ENCODE results near the gene SPATC1L.

Gene SPATC1L

DNA sequence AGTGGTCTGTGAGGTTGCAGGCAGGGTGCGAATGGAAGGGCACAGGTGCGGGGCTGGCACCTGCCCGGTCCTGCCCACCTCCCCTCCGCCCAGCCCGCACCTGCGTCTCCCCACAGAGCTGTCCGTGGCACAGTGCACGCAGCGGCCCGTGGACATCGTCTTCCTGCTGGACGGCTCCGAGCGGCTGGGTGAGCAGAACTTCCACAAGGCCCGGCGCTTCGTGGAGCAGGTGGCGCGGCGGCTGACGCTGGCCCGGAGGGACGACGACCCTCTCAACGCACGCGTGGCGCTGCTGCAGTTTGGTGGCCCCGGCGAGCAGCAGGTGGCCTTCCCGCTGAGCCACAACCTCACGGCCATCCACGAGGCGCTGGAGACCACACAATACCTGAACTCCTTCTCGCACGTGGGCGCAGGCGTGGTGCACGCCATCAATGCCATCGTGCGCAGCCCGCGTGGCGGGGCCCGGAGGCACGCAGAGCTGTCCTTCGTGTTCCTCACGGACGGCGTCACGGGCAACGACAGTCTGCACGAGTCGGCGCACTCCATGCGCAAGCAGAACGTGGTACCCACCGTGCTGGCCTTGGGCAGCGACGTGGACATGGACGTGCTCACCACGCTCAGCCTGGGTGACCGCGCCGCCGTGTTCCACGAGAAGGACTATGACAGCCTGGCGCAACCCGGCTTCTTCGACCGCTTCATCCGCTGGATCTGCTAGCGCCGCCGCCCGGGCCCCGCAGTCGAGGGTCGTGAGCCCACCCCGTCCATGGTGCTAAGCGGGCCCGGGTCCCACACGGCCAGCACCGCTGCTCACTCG is 52.2 kb downstream of the SPATC1L start:
- no peak for DNase-seq (ENCODE audit: low read depth in 2 of 2)

DNA sequence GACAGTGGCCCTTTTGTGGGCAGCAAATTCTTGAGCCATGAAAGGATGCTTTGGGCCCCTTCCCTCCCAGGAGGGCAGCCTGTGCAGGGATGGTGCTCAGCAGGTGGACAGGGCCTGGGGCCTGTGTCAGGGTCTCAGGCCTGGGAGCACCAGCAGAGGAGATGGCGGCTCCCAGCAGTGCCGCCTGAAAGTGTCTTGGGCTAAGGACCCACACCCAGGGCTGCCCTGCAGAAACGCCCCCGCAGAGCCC is 52.7 kb downstream of the SPATC1L start:
- DNase-seq (ENCODE audit: low read depth in 2 of 2), result no peak

DNA sequence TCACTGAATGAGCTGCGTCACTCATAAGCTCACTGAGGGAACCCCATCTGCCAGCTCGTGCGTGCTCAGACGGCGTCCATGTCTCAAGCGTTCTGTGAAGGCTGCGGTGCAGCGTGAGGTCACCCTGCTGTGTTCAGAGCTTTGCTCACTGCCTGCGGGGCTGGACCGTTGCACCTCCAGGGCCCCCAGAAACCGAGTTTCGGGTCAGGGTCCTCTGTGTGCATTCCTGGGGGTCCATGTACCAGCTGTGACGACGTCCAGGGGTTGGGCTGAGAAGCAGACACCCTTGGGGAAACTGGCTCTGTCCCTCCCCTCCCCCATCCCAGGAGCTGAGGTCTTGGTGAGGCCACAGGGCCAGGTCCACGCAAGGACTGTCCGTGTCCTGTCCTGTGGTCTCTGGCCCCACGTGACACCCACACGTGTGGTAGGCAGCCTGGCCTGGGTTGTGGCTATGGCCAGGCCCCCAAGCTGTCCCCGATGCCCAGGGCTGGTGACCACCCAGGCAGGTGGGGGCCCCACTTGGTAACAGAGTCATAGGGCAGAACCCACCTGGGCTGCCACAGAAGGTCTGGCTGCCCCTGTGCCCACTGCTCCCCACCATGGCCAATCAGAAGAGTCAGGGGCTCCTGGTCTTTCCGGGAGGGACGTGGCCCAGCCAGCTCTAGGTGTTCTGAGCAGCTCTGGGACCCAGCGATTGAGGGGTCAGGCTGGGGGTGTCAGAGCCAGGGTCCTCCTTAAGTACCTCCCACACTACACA is 53.2 kb downstream of the SPATC1L start:
- no peak for DNase-seq (ENCODE audit: low read depth in 2 of 2)

DNA sequence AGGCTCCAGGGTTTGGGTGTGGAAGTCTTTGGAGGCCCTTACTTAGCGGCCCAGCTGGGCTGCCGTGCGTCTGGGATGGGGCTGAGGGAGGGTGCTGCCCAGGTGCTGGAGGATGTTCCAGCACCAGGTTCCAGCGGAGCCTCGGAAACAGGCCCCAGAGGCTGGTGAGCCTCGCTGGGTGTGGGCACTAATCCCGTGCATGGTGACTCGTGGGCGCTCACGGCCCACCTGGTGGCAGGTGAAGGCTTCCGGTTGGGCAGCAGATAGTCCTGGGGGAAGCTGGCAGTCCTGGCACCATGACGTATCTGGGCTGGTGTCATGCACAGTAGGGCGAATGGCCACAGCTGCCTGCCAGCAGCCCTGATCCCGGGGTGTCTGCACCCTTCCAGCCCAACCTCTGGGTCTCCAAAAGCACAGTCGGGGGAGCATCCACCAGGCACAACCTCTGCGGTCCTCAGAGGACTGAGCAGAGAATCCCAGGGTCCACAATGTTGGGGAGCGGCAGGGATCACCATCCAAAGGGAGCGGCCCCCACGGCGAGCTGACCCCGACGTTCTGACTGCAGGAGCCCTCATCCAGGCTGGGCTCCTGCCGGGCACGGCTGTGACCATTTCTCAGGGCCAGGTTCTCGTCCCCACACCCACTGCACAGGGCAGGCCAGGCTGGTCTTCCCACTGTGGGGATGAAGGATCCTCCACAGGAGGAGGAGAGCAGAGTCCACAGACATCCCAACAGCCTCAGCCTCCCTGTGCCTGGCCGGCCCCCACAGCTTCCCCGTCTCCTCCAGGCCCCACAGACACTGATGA is 54.2 kb downstream of the SPATC1L start:
- no peak for DNase-seq (ENCODE audit: low read depth in 2 of 2)

DNA sequence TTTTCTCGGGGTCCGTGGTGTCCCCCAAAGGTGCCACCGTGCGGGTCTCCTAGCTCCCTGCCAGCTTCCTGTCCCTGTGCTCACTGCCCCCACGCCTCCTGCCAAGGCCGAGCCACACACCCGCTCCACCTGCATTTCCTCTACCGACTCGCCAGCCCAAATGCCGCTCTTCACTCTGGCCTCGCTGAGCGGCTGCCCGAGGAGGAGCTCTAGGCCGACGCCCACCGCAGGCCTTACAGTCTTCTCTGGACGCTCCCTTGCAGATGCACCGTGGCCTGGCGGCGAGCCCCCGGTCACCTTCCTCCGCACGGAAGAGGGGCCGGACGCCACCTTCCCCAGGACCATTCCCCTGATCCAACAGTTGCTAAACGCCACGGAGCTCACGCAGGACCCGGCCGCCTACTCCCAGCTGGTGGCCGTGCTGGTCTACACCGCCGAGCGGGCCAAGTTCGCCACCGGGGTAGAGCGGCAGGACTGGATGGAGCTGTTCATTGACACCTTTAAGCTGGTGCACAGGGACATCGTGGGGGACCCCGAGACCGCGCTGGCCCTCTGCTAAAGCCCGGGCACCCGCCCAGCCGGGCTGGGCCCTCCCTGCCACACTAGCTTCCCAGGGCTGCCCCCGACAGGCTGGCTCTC is 55.2 kb downstream of the SPATC1L start:
- DNase-seq (ENCODE audit: low read depth in 2 of 2), result no peak

DNA sequence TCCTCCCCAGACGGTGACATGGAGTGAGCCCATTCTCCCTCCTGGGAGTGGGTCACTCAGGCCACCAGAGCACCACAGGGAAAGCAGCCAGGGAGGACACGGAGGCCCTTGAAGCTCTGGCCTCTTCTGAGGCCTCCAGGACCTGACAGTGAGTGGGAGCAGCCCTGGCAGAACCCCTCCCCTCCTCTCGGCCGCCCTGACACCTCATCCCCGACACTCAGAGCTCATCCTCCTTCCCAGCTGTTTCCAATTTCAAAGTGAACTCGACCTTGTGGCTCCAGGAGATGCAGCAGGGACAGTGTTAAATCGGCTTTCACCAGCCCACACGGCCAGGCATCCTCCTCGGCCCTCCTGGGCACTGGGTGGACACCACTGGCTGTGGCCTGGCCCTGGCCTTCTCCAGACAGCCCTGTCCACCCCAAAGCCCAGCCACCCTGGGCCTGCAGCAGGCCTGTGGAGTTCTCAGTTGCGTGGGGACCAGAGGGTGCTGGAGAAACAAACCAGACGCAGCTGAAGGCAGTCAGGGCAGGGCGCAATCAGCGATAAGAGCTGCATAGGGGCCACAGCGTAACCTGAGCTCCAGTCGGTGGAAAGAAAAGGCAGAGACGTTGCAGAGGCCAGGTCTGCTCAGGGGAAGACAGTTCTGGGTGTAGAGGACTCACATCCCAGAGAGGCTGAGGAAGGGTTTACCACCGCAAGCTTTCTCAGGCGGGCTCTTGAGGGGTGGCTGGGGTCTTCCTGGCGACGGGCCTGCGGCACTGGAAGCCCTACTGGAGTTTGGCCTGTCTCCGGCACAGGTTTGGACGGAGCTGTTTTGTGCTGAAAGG is 55.9 kb downstream of the SPATC1L start:
- no peak for DNase-seq (ENCODE audit: low read depth in 2 of 2)

DNA sequence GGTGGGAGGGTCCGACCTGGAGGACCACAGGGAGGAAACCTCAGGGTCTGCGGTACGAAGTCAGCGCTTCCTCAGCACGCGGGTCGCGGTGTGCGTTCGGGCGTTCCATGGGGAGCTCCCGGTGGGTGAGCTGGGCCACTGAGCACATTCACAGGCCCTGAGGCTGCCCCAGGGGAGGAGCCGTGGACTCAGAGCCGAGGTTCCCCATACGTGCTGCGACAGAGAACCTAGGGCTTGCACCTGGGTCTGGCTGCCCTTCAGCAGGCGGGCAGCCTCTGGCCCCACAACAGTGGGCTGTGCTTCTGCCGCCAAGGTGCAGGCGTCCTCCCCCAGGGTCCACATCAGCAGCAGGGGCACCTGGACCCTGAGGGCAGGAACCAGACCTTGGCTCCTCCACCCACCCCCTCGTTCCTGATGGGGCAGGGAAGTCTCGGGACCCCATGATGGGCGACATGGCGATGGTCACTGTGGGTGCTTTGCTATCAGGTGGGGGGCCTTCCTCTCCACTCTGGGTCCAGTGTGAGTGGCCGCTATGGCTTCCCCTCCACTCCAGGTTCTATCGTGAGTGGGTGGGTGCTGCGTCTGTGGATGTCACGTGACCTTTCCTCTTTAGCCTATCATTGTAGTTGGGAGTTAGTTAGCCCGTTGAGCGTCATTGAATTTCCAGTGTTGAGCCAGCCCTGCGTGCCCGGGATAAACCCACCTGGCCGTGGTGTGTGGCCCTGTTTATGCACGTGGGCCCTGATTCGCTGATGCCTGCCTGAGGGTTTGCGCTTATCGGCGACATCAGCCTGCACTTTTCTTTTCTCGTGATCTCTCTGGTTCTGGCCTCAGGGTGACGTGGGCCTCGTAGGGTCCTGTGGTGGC is 56.8 kb downstream of the SPATC1L start:
- DNase-seq (ENCODE audit: low read depth in 2 of 2), result no peak

DNA sequence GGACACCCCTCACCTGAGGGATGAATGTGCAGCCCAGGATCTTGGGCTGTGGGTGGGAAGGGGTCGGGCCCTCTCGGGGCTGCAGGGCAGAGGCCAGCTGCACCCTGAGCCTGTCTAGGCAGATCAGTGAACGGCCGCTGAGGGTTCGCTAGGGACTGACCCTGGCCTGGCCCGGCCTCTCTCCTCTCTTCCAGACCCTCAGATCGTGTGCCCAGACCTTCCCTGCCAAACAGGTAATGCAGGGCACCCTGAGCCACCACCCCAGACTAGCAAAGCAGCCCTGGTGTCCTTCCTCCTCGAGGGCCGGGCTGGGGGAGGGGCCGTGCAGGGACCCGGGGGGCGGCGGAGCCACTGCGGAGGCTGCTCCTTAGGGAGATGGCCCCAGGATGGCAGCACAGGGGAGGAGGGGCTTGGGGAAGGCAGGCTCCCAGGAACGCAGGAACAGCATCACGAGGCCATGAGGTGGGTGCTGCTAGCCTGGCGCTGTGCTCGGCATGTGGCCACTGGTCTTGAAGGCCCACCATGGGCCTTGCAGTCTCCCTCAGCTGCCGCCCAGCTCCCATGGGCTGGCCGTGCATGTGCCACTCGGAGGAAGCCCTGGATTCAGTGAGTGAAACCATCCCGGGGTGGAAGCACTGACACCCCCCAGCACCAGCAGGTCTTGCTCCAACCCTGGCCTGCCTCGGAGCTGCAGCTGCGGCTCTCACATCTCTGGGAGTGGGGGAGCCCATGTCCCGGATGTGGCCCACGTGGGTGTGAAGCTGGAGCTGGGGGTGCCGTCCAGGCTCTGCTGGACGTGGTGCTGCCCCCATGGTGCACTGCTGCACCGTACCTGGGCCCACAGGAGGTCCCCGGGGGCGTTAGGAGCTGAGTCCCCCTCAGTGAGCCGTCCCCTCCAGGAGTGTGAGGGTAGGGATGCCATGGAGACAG is 57.7 kb downstream of the SPATC1L start:
- DNase-seq (ENCODE audit: low read depth in 2 of 2), result no peak

DNA sequence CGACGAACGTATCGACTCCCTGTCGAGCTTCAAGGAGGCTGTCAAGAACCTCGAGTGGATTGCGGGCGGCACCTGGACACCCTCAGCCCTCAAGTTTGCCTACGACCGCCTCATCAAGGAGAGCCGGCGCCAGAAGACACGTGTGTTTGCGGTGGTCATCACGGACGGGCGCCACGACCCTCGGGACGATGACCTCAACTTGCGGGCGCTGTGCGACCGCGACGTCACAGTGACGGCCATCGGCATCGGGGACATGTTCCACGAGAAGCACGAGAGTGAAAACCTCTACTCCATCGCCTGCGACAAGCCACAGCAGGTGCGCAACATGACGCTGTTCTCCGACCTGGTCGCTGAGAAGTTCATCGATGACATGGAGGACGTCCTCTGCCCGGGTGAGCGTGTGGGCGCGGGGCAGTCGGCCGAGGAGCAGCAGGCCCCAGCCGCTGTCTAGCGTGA is 58.4 kb downstream of the SPATC1L start:
- DNase-seq (ENCODE audit: low read depth in 2 of 2), result no peak

DNA sequence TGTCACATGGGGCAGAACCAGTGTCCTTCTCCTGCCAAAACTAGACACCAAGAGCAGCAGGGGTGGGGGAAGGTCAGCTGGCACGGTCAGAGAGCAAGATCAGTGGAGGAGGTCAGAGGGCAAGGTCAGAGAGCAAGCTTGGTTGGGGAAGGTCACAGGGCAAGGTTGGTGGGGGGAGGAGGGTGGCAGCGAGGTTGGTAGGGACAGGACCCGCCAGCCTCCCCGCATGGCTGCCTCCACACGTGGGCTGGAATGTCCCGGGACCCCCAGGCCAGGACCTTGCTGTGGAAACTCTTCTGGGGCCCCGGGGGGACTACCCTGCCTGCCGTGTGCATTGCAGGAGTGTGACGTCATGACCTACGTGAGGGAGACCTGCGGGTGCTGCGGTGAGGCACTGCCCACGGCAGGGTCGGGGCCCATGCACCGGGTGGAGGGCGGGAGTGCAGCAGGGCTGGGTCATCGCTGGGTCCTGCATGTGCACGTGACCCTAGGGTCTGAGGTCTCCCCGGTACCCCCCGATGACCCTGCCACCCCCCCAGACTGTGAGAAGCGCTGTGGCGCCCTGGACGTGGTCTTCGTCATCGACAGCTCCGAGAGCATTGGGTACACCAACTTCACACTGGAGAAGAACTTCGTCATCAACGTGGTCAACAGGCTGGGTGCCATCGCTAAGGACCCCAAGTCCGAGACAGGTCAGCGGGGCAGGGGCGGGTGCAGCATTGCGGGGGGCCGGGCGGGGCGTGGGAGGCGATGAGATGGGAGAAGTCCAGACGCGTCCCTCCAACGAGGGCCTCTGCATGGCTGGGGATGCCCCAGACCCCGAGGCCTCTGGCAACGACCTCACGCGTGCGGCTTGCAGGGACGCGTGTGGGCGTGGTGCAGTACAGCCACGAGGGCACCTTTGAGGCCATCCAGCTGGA is 59.1 kb downstream of the SPATC1L start:
- DNase-seq (ENCODE audit: low read depth in 2 of 2), result no peak

DNA sequence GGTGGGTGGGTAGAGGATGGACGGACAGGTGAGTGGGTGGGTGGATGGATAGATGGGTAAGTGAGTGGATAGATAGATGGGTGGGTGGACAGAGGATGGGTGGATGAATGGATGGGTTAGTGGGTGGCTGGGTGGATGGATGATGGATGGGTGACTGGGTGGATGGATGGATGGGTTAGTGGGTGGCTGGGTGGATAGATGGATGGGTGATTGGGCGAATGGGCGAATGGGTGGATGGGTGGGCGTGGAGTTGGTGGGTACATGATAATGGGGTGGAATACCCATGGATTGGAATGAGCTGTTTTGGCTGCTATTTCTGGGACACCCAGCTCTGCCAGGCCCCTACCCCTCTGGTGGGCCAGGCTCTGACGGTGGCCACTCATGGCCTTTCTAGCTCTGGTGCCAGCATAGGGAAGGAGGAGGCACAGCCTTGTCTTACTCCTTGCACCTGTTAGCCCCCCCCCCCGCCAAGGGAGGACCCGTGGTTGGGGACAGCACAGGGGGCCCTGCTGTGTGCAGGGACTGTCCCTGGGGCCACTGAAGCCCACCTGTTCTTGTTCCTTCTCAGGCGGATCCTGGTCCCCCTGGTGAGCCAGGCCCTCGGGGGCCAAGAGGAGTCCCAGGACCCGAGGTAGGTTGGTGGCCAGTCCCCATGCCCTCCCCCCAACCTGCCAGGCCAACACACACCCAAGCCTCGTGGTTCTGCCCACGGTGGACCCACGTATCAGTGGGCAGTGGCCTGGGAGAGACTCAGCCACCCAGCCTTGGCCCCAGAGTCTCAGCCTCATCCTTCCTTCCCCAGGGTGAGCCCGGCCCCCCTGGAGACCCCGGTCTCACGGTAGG is 60.0 kb downstream of the SPATC1L start:
- DNase-seq (ENCODE audit: low read depth in 2 of 2), result no peak

DNA sequence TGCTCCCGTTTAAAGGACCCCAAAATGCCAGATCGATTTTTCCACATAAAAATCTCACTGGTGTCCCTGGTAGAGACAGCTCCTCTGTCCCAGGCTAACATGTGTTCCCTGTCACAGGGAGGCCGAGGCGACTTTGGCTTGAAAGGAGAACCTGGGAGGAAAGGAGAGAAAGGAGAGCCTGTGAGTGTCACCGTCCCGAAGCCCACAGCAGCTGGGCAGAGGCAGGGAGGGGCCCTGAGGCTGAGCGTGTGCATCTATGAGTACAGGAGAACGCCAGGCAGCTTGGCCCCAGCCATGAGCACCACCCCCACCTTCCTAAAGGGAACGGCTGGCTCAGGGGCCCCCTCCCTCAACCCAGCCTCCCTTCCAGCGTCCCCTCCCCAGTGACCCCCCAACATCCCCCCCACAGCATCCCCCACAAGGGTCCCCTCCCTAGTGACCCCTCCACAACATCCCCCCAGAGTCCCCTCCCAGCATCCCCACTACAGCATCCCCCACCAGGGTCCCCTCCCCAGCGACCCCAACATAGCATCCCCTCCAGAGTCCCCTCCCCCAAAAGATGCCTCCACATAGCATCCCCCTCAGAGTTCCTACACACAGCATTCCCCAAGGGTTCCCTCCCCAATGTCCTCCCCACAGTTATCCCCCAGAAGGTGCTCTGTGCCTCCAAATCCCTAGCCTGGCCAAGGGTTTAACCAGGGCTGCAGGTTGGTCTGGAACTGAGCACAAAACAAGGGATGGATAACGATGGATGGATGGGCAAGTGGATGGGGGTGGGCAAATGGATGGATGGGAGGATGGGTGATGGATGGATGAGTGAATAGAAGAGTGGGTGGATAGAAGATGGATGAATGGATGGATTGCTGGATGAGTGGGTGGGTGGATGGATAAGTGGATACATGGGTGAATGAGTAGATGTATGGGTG is 61.2 kb downstream of the SPATC1L start:
- DNase-seq (ENCODE audit: low read depth in 2 of 2), result no peak

DNA sequence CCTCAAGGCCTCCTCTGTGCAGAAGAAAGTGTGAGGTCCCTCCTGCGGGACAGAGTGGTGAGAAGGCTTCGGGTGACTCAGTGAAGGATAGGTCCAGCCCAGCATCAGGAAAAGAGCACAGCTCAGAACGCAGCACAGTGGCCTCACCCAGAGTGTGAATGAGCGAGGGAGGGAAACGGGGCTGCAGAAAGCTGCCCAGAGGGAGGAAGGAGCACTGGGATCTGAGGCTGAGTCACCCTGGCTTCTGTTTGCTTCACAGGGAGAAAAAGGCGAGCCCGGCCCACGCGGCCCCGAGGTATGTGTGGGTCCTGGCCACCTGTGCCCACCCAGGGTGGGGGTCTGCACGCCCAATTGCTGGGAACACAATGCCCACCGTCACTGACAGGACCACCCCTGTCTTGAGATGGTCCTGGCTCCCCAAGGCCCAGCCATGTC is 62.0 kb downstream of the SPATC1L start:
- no peak for DNase-seq (ENCODE audit: low read depth in 2 of 2)

DNA sequence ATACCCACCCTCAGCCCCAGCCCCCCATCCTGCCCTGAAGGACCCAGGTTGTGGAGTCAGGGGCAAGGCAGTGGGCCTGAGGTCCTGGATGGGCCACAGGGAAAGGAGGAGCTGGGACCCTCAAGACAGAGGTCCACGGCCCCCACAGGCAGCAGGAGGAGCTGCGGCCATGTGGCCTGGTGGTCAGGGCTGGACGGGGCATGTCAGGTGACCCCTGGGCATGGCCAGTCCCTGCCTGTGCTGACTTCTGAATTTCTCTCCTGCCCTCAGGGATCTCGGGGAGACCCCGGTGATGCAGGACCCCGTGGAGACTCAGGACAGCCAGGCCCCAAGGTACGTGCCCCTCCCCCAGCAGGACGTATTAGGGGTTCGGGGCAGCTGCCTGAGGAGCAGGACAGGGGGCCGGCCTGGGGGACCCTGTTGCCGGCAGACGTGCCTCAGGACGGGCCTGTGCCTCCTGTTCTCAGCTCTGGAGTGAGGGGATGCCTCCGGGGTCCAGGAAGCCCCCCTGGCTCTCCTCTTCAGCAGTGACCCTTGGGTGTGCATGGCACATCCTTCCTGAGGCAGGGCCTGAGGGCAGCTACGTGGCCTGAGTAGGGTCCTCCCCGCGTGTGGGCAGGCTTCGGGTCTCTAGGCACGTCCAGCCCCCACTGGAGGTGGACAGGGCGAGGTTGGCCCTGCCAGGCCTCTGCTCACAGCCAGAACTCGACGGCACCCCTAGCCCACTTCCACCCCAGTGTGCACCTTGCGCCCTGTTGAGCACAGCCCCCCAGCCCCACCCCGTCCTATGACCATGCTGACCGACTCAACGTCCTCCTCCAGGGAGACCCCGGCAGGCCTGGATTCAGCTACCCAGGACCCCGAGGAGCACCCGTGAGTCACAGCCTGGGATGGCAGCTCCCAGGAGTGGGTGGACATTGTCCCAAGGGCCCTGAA is 62.7 kb downstream of the SPATC1L start:
- no peak for DNase-seq (ENCODE audit: low read depth in 2 of 2)

Measured in stimulated activated CD8-positive, alpha-beta memory T cell treated with anti-CD3 and anti-CD28 coated beads, Interleukin-7, amount 100 ng/mL, for 4 hours (primary cell).